GM12872 (cell line): ENCODE measurements around the gene ZNF780B.

ENCODE experiments used
- TF ChIP-seq, protein P1 (sequence below): IDR thresholded peaks from 3 replicates; pipeline ENCODE4 v1.5.1; 2011; ENCODE audit warnings: low read depth, mild to moderate bottlenecking, low read length, moderate library complexity; ENCODE audit not compliant: insufficient read depth

ZNF780B gene

GRCh38 chr19:40033989-40034560 is 22.0 kb downstream of the ZNF780B start:
- TF ChIP-seq, protein P1, sequence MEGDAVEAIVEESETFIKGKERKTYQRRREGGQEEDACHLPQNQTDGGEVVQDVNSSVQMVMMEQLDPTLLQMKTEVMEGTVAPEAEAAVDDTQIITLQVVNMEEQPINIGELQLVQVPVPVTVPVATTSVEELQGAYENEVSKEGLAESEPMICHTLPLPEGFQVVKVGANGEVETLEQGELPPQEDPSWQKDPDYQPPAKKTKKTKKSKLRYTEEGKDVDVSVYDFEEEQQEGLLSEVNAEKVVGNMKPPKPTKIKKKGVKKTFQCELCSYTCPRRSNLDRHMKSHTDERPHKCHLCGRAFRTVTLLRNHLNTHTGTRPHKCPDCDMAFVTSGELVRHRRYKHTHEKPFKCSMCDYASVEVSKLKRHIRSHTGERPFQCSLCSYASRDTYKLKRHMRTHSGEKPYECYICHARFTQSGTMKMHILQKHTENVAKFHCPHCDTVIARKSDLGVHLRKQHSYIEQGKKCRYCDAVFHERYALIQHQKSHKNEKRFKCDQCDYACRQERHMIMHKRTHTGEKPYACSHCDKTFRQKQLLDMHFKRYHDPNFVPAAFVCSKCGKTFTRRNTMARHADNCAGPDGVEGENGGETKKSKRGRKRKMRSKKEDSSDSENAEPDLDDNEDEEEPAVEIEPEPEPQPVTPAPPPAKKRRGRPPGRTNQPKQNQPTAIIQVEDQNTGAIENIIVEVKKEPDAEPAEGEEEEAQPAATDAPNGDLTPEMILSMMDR: no peak

DNA sequence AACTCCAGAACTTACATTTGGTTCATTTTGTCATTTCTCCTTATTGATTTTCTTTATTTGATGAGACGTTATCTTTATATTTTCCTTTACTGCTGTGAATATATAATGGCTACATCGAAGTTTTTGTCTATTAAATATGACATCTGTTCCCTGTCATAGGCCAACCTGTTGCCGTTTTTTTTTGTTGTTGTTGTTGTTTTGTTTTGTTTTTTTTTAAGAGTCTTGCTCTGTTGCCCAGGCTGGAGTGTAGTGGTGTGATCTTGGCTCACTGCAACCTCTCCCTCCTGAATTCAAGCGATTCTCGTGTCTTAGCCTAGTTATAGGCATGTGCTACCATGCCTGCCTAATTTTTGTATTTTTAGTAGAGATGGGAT is 29.4 kb downstream of the ZNF780B start:
- TF ChIP-seq, protein P1: no peak

GRCh38 chr19:40025938-40026596 is 30.0 kb downstream of the ZNF780B start:
- TF ChIP-seq, protein P1: no peak

DNA sequence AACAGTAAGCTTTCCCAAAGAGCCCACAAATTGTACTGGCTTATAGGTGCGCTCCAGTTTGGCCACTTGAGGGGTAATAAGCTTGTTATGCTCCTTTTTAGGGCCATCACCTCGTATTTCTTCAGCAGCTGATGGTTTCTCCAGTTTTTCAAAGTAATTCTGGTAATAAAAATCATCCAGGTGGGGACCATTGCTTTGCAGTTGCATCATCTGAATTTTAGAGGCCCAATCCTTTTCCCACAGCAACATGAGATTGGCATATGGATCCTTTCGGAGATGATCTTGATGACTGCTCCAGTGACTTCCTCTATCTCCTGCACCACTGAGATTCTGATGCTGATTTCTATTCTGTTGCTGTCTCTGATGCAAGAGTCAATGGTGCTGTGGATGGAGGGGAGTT is 32.1 kb downstream of the ZNF780B start:
- TF ChIP-seq, protein P1: no peak

- TF ChIP-seq, protein P1: no peak
These were observed 42.0 kb downstream of the ZNF780B start for GRCh38 chr19:40013991-40014390.

- TF ChIP-seq, protein P1: no peak
These were observed 46.4 kb downstream of the ZNF780B start for GRCh38 chr19:40009674-40010073.

- TF ChIP-seq, protein P1: no peak
These were observed 49.7 kb downstream of the ZNF780B start for GRCh38 chr19:40006273-40006691.
